ENCODE measurements around the gene SLC8A1.

DNA sequence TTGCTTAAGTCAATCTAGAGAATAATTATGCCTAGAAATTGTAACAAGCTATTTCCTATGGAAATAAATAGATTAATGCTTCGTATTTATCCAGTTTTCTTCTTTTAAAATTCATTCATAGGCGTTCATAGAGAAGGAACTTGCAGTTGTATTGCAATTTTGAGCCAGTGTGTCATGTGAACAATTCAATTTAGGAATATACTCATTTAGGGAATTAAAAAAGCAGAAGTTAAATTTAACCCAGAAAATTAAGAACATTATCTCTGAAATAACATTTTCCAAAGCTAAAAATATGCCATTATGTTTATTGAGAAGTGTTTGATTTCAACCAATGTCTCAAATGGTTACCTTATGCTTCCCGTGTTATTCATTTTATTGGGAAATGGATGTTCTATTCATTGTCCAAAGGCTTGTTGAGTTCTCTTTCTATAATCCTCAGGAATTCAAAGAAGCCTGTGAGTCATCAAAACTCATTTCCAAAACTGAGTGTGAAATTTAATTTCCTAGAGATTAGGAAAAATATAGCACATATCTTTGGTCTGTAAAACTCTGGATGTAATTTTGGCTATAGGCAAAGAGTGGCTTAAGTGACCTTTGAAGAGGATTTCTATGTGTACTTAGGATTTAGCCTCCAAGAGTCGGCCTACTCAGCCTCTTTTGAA, 99.7 kb downstream of the SLC8A1 start:
- no peak for TF ChIP-seq EZH2phosphoT487 (IDR thresholded peaks at IDR 0.05; ENCODE audit: borderline replicate concordance)
- TF ChIP-seq, protein P1, sequence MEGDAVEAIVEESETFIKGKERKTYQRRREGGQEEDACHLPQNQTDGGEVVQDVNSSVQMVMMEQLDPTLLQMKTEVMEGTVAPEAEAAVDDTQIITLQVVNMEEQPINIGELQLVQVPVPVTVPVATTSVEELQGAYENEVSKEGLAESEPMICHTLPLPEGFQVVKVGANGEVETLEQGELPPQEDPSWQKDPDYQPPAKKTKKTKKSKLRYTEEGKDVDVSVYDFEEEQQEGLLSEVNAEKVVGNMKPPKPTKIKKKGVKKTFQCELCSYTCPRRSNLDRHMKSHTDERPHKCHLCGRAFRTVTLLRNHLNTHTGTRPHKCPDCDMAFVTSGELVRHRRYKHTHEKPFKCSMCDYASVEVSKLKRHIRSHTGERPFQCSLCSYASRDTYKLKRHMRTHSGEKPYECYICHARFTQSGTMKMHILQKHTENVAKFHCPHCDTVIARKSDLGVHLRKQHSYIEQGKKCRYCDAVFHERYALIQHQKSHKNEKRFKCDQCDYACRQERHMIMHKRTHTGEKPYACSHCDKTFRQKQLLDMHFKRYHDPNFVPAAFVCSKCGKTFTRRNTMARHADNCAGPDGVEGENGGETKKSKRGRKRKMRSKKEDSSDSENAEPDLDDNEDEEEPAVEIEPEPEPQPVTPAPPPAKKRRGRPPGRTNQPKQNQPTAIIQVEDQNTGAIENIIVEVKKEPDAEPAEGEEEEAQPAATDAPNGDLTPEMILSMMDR (conservative IDR thresholded peaks at IDR 0.05; ENCODE audit: low read length) = no peak
